Stomach smooth muscle (tissue), 2 donors: ENCODE measurements around the gene RELB.
A peak's percentile ranks its signal among the peaks of the same experiment; 100 is the strongest.

Experiments
- H3K27ac ChIP-seq: one replicate; pipeline ENCODE4 v1.7.0; 2013; ENCODE audit warnings: mild to moderate bottlenecking, low read length, inconsistent platforms
- H3K27me3 ChIP-seq, 2 donors: one replicate each; pipeline ENCODE4 v1.7.0; 2013; ENCODE audit warnings: low read length in 2 of 2; ENCODE audit not compliant: insufficient read depth in 2 of 2, control insufficient read depth in 1 of 2
- H3K36me3 ChIP-seq, 2 donors: one replicate each; pipeline ENCODE4 v1.7.0; 2013; ENCODE audit warnings: low read length in 2 of 2; ENCODE audit not compliant: control insufficient read depth in 2 of 2, insufficient read depth in 2 of 2
- H3K4me1 ChIP-seq: one replicate; pipeline ENCODE4 v1.7.0; 2013; ENCODE audit warnings: low read length; ENCODE audit not compliant: control insufficient read depth, insufficient read depth
- H3K4me3 ChIP-seq, 2 donors: one replicate each; pipeline ENCODE4 v1.7.0; 2013; ENCODE audit warnings: low read length in 2 of 2
- H3K9ac ChIP-seq, 2 donors: one replicate each; pipeline ENCODE4 v1.7.0; 2013; ENCODE audit warnings: low read length in 2 of 2, mild to moderate bottlenecking in 1 of 2
- H3K9me3 ChIP-seq, 2 donors: one replicate each; pipeline ENCODE4 v1.7.0; 2013; ENCODE audit warnings: low read length in 2 of 2; ENCODE audit not compliant: control insufficient read depth in 2 of 2
- donor health status: healthy.
- donor health status: Pancreatic carcinoma.

RELB gene

GRCh38 chr19:45001087-45001739 lies at the start of gene RELB:
Gene RELB (plus strand): TSS chr19:45001464. CDS start chr19:45001580, 116 bp downstream.
- Histone ChIP-seq H3K4me1 (peaks cover 10% of the 10 kb centered on the region), H3K4me3 (peak within 1 kb of the TSS; percentile 73 to 79), H3K9ac (peak within 1 kb of the TSS; percentile 78 to 97), H3K27ac (peak within 1 kb of the TSS; percentile 95), H3K9me3 (no peaks in the 10 kb centered on the region), H3K27me3 (no peaks in the 10 kb centered on the region), H3K36me3 (no peaks in the 10 kb centered on the region)

GRCh38 chr19:44954278-44954648 lies 47.0 kb upstream of the RELB start:
- no peaks in the 10 kb centered on the region for H3K27me3 ChIP-seq
- H3K9ac ChIP-seq = peak overlapping the region; percentile 89 to 98
- no peaks in the 10 kb centered on the region for H3K9me3 ChIP-seq
- H3K36me3 ChIP-seq = peaks cover 6 to 9% of the 10 kb centered on the region in 2 donors
- H3K27ac ChIP-seq = peak overlapping the region; percentile 90
- H3K4me3 ChIP-seq = peak overlapping the region; percentile 81 to 100
- peaks cover 43% of the 10 kb centered on the region for H3K4me1 ChIP-seq

GRCh38 chr19:44954649-44955504 lies 46.4 kb upstream of the RELB start, which contains the start of gene CLPTM1:
Gene CLPTM1 (plus strand): TSS chr19:44955380. CDS start chr19:44955396, 16 bp downstream.
- H3K36me3 ChIP-seq = peaks cover 3 to 9% of the 10 kb centered on the region in 2 donors
- H3K9me3 ChIP-seq = no peaks in the 10 kb centered on the region
- peak within 1 kb of the TSS; percentile 82 to 100 for H3K4me3 ChIP-seq
- H3K27ac ChIP-seq = peak within 1 kb of the TSS; percentile 90
- H3K4me1 ChIP-seq = peaks cover 48% of the 10 kb centered on the region
- peak within 1 kb of the TSS; percentile 98 to 99 for H3K9ac ChIP-seq
- H3K27me3 ChIP-seq = no peaks in the 10 kb centered on the region

GRCh38 chr19:44955505-44956439 lies 45.5 kb upstream of the RELB start:
- peaks cover 50% of the 10 kb centered on the region for H3K4me1 ChIP-seq
- H3K9ac ChIP-seq = peak overlapping the region; percentile 98 to 99
- no peaks in the 10 kb centered on the region for H3K27me3 ChIP-seq
- H3K9me3 ChIP-seq = no peaks in the 10 kb centered on the region
- H3K4me3 ChIP-seq = peak overlapping the region; percentile 82 to 100
- peak overlapping the region; percentile 90 for H3K27ac ChIP-seq
- H3K36me3 ChIP-seq = peaks cover 0 to 12% of the 10 kb centered on the region in 2 donors

GRCh38 chr19:44957526-44957925 lies 43.7 kb upstream of the RELB start:
- peaks cover 46% of the 10 kb centered on the region for H3K4me1 ChIP-seq
- no peak overlapping the region for H3K4me3 ChIP-seq
- H3K27ac ChIP-seq = no peak overlapping the region
- H3K36me3 ChIP-seq = peaks cover 4 to 19% of the 10 kb centered on the region in 2 donors
- H3K9ac ChIP-seq = peak overlapping the region; percentile 13 to 40
- H3K9me3 ChIP-seq = no peaks in the 10 kb centered on the region
- no peaks in the 10 kb centered on the region for H3K27me3 ChIP-seq

GRCh38 chr19:44958090-44958489 lies 43.2 kb upstream of the RELB start:
- Histone ChIP-seq H3K36me3 (peaks cover 4 to 19% of the 10 kb centered on the region in 2 donors), H3K4me1 (peaks cover 46% of the 10 kb centered on the region), H3K27ac (no peak overlapping the region), H3K27me3 (no peaks in the 10 kb centered on the region), H3K9me3 (no peaks in the 10 kb centered on the region), H3K9ac (no peak overlapping the region), H3K4me3 (no peak overlapping the region)

GRCh38 chr19:44959691-44960090 lies 41.6 kb upstream of the RELB start:
- peaks cover 35% of the 10 kb centered on the region for H3K4me1 ChIP-seq
- no peak overlapping the region for H3K4me3 ChIP-seq
- no peaks in the 10 kb centered on the region for H3K27me3 ChIP-seq
- peaks cover 6 to 20% of the 10 kb centered on the region in 2 donors for H3K36me3 ChIP-seq
- H3K9ac ChIP-seq = no peak overlapping the region
- H3K9me3 ChIP-seq = no peaks in the 10 kb centered on the region
- no peak overlapping the region for H3K27ac ChIP-seq

- peaks cover 8 to 25% of the 10 kb centered on the region in 2 donors for H3K36me3 ChIP-seq
These were observed 40.1 kb upstream of the RELB start for GRCh38 chr19:44960906-44961728.

GRCh38 chr19:44961821-44962220 lies 39.4 kb upstream of the RELB start:
- no peak overlapping the region for H3K4me3 ChIP-seq
- H3K4me1 ChIP-seq = peaks cover 22% of the 10 kb centered on the region
- H3K9me3 ChIP-seq = no peaks in the 10 kb centered on the region
- H3K27ac ChIP-seq = no peak overlapping the region
- H3K27me3 ChIP-seq = no peaks in the 10 kb centered on the region
- no peak overlapping the region for H3K9ac ChIP-seq
- peaks cover 12 to 25% of the 10 kb centered on the region in 2 donors for H3K36me3 ChIP-seq

More at GRCh38 chr19:44960906-44961728, 40.1 kb upstream of the RELB start:
- Histone ChIP-seq H3K27ac (no peak overlapping the region), H3K4me3 (no peak overlapping the region), H3K4me1 (peaks cover 29% of the 10 kb centered on the region), H3K27me3 (no peaks in the 10 kb centered on the region), H3K9ac (no peak overlapping the region), H3K9me3 (no peaks in the 10 kb centered on the region)
